ENCODE data around the gene MAPK8IP1.

The MAPK8IP1 gene

GRCh38 chr11:45947885-45948284, 62.4 kb downstream of the MAPK8IP1 start:
- no peak for TF ChIP-seq CTCF (conservative IDR thresholded peaks at IDR 0.05)
- H3K27ac ChIP-seq, result no peak overlapping the region

GRCh38 chr11:45948356-45948755, 62.9 kb downstream of the MAPK8IP1 start:
- no peak for TF ChIP-seq CTCF (conservative IDR thresholded peaks at IDR 0.05)
- no peak overlapping the region for H3K27ac ChIP-seq

- H3K27ac ChIP-seq, result no peak overlapping the region
- no peak for TF ChIP-seq CTCF (conservative IDR thresholded peaks at IDR 0.05)
Observed at GRCh38 chr11:45949992-45950407, 64.5 kb downstream of the MAPK8IP1 start.

All from VCaP (cell line).